GM21619 (cell line): ENCODE measurements around the gene NLRC4.
"Not testable (repeated sequence)": the region's sequence is repeated elsewhere in the genome, so short reads cannot be mapped to it uniquely, and the experiment has no call there.

ENCODE experiments used
- ATAC-seq: cut with Tn5 transposase; IDR thresholded peaks from one replicate; pipeline ENCODE4 v1.9.1; 2021; ENCODE audit not compliant: unreplicated experiment

The NLRC4 gene

GRCh38 chr2:32246911-32247310, 17.8 kb downstream of the NLRC4 start:
- no peak for ATAC-seq

GRCh38 chr2:32242331-32242730, 22.4 kb downstream of the NLRC4 start:
- no peak for ATAC-seq

GRCh38 chr2:32237996-32238395, 26.7 kb downstream of the NLRC4 start:
- ATAC-seq = no peak

GRCh38 chr2:32237488-32237887, 27.2 kb downstream of the NLRC4 start:
- no peak for ATAC-seq

DNA sequence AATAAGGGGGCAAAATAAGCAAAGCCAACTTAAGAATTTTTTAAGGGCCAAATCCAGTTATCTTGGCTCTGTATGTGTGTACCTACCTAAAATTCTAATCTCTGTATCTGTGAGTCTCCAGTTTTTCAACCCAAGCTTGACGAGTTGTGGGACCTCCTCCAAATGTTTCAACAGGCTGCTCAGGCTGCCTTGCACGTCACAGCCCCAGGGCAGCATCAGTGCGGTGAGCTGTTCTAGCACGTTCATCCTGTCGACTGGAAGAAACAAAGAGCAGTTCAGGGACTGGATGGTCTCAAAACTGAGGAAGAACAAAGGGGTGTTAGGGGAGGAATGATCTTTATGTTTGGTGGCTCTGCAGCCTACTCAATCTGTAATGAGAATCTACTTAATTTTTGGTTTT, 29.4 kb downstream of the NLRC4 start:
- no peak for ATAC-seq

DNA sequence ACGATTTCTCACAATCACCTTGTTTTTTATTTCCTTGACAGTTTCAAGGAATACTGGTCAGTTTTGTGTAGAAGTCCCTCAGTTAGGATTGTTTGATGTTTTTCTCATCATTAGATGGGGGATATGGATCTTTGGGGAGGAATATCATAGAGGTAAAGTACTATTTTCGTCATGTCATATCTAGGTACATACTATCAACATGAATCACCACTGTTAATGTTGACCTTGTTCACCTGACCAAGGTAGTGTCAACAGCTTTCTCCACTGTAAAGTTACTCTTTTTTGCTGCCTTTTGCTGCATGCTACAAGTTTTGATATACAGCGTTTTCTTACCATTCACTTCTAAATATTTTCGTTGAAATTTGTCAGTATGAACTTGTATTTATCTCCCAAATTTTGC, 32.7 kb downstream of the NLRC4 start:
- ATAC-seq = no peak

DNA sequence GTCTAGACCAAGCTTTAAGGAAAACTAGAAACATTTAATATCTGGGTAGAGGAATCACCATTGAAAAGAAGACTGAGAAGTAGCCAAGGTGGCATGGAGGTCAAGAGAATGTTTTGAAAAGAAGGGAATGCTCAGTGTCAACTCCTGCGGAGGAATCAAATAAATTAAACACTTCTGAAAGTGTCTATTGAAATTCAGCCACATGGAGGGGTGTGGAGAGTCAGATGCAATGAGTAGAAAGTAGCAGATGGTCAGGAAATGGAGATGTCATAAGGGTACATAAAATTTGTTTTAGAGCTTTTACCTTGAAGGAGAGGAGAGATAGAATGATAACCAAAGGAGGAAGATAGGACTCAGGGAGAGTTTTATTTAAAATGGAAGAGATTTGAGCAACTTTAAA, 35.1 kb downstream of the NLRC4 start:
- no peak for ATAC-seq

- no peak for ATAC-seq
Measured at GRCh38 chr2:32228181-32228580, 36.5 kb downstream of the NLRC4 start.

GRCh38 chr2:32227492-32227891, 37.2 kb downstream of the NLRC4 start:
- ATAC-seq = no peak

GRCh38 chr2:32222966-32223365, 41.7 kb downstream of the NLRC4 start:
- no peak for ATAC-seq

DNA sequence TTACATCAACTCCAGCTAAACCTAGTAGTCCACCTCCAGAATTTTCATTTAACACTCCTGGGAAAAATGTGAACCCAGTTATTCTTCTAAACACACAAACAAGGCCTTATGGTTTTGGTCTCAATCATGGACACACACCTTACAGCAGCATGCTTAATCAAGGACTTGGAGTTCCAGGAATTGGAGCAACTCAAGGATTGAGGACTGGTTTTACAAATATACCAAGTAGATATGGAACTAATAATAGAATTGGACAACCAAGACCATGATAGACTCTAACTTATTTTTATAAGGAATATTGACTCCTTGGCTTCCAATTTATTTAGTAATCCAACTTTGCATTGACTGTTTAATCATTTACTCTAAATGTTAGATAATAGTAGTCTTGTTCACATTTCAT, 44.2 kb downstream of the NLRC4 start:
- ATAC-seq = no peak

DNA sequence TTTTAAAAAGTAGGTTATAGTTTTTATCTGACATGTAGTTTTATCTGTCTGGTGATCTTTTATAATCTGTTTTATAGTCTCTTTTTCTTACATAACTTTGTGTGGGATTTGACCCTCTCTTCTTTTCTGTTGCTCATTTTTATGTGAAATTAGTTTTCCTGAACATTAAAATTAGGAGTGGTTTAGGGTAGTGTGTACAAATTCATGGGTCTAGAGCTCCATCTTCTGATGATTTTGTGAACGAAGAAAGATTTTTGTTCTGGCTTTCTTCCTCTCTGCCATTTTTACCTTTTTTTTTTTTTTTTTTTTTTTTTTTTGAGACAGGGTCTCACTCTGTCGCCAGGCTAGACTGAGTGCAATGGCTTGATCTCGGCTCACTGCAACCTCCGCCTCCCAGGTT, 52.4 kb downstream of the NLRC4 start:
- ATAC-seq = no peak

GRCh38 chr2:32210767-32211408, 53.8 kb downstream of the NLRC4 start:
- ATAC-seq = no peak

DNA sequence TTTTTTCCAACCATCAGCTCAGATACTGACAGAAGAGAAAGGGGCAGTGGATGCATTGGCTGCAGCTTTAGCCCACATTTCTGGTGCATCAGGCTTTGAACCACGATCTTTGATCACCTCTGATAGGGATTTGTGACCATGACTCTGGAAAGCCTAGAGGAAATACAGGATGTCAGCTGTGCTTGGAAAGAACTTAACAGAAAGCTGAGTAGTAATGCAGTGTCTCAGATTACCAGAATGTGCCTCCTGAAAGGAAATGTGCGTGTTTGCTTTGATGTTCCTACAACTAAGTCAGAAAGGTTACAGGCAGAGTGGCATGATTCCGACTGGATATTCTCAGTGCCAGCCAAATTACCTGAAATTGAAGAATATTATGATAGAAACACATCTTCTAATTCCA, 61.3 kb downstream of the NLRC4 start:
- ATAC-seq = not testable (repeated sequence)

- ATAC-seq = no peak
Measured at GRCh38 chr2:32200814-32201213, 63.9 kb downstream of the NLRC4 start.

- no peak for ATAC-seq
Measured at GRCh38 chr2:32192418-32192817, 72.3 kb downstream of the NLRC4 start.

- no peak for ATAC-seq
Measured at GRCh38 chr2:32189011-32189410, 75.7 kb downstream of the NLRC4 start.

GRCh38 chr2:32182667-32183066, 82.0 kb downstream of the NLRC4 start:
- ATAC-seq = no peak
